ENCODE measurements around the gene DST.

The DST gene

DNA sequence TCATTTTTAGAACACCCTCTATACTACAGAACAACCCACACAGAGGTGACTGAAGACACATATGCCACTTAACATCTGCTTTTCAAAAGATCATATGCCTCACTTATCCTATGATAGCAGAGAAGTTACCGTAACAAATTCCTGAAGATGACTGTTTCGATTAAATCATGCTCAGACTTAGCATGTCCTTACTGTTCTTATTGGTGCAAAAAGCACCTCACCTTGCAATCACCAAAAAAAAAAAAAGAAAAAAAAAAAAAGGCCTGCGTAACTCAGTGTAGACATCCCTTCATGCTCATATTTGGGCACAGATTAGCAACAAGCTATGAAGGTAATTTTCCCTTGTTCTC, 17.7 kb upstream of the DST start:
- DNase-seq: no peak

GRCh38 chr6:56659721-56660380, 17.2 kb upstream of the DST start:
- no peak for DNase-seq

DNA sequence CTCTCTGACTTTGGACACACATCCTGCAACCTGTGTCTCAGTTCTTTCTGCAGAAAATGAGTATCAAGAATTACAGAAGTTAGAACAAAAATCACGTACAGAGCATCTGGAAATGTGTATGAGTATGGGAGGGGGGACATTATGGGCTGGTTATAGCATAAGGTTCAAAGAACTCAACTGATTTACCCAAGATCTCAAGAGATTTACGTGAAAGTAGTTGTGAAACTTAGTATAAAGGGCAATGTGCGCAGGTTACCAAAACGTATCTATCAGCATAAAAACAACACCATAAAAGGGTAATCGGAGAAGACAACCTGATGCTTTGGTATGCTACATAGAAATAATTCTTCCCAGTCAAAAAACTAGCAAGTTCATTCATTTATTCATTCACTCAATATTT, 15.6 kb upstream of the DST start:
- DNase-seq: no peak

DNA sequence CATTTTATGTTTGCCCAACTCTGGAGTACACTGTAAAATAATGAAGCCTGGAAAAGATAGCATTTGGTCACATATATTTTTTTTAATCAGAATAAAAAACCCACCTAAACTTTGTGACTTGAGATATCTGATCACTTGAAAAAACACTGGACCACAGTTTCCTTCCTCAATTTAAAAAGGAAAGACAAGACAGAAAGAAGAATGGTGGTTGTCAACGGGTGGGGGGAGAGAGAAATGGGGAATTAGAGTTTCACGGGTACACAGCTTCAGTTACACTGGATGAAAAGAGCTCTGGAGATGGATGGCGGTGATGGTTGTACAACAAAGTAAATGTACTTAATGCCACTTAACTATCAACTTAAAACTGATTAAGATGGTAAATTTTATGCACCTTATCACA, 14.7 kb upstream of the DST start:
- no peak for DNase-seq

DNA sequence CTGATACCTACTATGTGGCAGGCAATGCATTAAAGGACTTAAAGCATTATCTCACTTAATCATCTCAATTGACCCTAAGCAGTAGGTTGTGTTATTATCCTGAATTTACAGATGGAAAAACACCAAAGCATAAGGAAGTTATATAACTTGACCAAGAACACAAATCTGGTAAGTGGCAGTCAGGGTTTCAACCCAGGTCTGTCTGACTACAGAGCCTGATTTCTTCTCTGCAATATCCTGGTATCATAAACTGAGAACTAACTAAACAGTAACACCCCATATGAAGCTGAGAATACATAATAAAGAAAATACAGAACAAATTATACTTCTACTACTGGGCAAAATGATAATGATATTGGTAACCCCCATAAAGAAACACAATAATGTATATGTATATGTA, 13.8 kb upstream of the DST start:
- DNase-seq: no peak

DNA sequence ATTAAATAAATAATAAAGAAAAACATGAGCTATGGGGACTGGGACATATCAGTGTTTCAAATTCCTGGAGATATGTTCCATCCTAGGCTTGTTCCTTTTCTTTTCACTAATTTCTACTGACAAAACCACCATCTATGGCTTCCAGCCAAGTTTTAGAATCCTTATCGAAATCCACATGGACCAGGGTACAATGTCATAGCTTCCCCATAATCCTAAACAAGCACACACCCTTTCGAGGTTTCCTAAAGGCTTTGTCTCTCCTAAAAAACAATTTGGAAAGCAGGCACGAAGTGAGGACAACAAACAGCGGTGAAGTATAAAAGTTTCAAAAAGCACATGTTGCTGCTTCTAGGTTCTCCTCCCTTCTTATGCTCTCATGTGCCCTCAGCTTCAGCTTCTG, 13.3 kb upstream of the DST start:
- DNase-seq: no peak

GRCh38 chr6:56655249-56655648, 12.6 kb upstream of the DST start:
- DNase-seq: no peak

DNA sequence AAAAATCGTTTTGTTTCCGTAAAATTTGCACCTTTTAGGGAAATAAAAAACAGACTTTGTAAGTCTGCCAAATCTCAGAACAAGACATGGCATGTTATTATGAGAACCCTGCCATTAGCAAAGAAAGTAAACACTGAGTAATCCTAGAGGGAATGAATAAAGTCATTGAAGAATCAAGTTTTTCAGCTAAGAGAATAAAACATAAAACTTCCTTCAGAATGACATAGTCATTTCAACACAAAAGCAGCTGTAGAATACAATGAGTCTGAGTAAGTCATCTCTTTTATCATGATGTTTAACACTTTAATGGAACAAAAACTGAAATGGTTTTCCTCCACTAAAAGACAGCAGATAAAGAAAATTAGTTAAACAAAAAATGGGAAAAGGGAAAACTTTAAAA, 10.3 kb upstream of the DST start:
- no peak for DNase-seq

DNA sequence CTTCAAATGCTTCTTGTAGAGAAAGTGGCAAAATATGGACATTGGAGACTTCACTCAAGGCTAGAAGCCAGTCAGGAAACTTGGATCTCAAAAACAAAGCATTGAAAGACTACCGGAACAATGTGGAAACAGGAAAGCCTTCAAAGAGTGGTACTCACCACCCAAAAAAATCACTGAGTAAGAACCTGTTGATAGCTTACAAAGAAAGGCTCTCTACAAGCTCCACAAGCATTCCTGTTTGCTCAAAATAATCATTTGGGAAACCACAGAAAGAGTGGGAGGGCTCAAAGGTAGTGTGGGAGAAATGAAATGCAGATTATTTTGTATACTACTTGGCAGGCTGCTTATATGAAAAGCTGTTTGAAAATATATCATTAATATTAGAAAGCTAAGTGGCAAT, 9.5 kb upstream of the DST start:
- no peak for DNase-seq

DNA sequence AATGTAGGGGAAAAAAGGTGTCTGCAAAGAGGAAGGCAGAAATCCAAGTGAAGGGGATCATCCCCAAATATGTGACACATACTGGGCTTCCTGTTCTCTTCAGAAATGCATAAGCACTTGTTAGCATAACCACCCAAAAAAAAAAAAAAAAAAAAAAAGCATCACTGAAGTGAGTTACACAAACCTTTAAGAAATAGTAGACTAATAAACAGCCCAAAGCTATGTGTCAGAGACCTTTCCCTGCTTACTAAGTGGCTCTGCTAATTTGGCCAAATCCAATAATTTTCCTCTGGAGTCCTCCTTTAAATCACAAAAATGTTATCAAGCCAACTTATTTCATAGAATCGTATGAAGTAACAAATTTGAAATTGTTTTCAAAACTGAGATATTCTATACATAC, 7.5 kb upstream of the DST start:
- DNase-seq: no peak

DNA sequence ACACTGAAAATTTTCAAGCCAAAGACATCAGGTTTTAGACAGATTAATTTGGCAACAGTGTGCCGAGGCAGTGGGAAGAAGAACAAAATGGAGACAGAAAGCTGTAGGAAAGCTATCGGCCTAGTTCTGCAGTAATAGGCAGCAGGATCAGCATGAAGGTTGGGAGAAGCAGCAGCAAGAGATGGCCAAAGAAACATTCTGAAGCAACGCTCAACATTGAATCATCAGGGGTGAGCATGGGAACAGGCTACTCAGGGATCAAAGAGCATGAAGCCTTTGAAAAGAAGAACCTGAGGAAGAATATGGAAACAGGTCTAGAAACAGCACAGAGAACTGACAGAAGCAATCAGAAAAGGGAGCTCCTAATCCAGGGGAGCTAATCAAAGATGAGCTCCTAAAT, 7.1 kb upstream of the DST start:
- DNase-seq: no peak

- no peak for DNase-seq
These were observed 6.5 kb upstream of the DST start for GRCh38 chr6:56649053-56649769.

DNA sequence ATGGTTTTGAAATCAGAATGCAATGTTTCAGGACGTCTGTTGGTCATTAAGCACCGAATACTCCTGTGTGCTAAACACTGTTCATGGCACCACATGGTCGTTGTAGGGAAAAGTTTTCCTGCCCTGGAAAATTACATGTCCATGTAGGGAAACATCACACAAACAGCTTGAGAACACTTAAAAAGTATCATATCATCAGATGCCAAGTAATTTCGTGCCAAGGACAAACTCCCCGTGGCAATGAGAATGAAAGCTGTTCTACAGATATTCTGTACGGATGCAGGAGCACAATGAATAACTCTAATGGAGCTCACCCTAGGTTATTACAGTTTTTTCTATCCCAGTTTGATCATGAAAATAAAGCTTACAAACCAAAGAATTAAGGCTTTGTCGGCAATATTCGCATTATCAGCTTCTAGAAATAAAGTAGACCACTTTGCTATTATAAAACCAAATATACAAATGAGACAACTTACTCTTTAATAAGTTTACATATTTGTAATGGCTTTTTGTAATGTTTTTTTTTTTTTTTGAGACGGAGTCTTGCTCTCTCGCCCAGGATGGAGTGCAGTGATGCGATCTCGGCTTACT, 4.6 kb upstream of the DST start:
- DNase-seq: no peak

- no peak for DNase-seq
These were observed 1.7 kb upstream of the DST start for GRCh38 chr6:56644366-56644765.

- no peak for DNase-seq
These were observed 845 bp upstream of the DST start for GRCh38 chr6:56643379-56644089.

DNA sequence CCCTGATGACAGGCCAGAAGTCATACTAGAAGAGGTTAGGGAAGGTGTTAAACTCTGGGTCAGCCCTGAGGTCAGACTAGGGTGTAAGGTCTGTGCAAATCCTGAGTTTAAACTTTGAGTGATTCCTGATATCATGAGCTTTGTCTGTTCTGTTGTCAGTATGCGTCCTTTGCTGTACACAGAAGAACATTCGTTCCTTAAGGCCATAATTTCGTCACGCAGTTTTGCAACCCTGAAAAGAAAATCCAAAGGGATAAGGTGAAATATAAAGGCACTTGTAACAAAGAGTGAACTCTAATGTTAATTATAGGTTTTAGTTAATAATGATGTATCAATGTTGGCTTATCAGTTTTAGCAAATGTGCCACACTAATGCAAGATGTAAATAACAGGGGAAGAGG, 2.3 kb downstream of the DST start:
- no peak for DNase-seq

DNA sequence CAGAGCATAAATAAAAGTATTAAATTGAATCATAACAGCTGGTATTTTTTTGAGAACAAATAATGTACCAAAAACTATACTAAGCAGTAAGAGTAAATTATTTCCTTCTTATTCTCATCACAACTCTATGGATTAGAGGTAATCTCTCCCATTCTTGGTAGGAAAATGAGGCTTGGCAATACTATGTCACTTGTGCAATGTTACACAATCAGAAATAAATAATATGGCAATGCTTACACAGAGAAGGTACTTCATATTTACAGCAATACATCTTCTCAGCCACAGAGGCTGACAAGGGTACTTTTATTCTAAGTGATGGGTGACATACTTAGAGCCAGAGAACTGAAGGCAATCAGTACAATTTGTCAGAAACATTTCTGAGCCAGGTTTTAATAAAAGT, 3.9 kb downstream of the DST start:
- no peak for DNase-seq

- no peak for DNase-seq
These were observed 5.0 kb downstream of the DST start for GRCh38 chr6:56637640-56638039.

GRCh38 chr6:56628105-56628504, 14.6 kb downstream of the DST start:
- DNase-seq: no peak

- no peak for DNase-seq
These were observed 17.3 kb downstream of the DST start for GRCh38 chr6:56625356-56625755.

GRCh38 chr6:56624728-56625069, 18.0 kb downstream of the DST start:
- no peak for DNase-seq

DNA sequence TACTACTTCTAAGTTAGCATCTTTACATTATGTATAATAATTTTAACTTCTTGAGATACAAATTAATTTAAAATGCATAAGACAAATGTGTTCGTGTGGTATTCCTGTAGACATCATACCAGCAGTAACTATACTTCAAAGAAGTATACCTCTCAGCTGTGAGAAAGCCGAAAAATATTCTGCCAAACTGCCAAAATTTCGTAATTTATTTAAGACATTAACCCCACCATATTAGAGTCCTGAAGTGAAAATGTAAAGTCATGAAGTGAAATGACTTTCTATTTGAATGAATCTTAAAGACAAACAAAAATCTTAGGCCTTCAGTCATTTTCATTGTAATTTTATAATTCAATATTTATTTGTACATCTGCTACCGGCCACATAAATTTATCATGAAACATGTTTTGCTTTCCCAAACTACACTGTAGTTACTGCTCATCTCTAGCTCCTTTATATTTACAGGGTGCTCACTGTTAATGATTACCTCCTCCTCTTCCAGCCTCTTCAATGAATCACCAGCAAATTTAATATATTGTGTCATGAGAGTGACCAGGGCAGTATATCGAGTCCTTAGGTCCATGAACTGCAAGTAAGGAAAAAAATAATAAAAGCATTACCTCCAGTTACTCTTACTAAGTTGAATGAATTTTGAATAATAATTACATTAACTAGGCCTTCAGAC, 18.5 kb downstream of the DST start:
- no peak for DNase-seq

- no peak for DNase-seq
These were observed 22.3 kb downstream of the DST start for GRCh38 chr6:56620229-56620868.
